HepG2 (cell line): ENCODE measurements around the gene MRFAP1. TPM values are rescaled to one million over a fixed set of nuclear protein-coding genes. Genes with fewer than 3 reads are reported as not detected.

Source experiments
- DNMT3B ChIP-seq: conservative IDR thresholded peaks from 2 replicates; pipeline ENCODE4 v1.6.1; 2016; ENCODE audit warnings: missing biosample characterization, control low read depth
- E2F2 ChIP-seq: sonication (generic); formaldehyde crosslinking; IDR thresholded peaks from 2 replicates; pipeline ENCODE4 v1.4.0; 2020; ENCODE audit warnings: missing genetic modification reagents, borderline replicate concordance
- HMGXB3 ChIP-seq: sonication (generic); formaldehyde crosslinking; IDR thresholded peaks from 2 replicates; pipeline ENCODE4 v1.4.0; 2020; ENCODE audit warnings: missing genetic modification reagents, borderline replicate concordance
- IKZF4 ChIP-seq: sonication (generic); formaldehyde crosslinking; IDR thresholded peaks from 2 replicates; pipeline ENCODE4 v1.5.1; 2020; ENCODE audit warnings: borderline replicate concordance, mild to moderate bottlenecking, low read depth, missing genetic modification reagents; ENCODE audit errors: not compliant biosample characterization
- KAT7 ChIP-seq: IDR thresholded peaks from 2 replicates; pipeline ENCODE4 v1.6.1; 2018; ENCODE audit warnings: borderline replicate concordance, missing compliant biosample characterization
- NBN ChIP-seq: fragments of 450-650 bp; conservative IDR thresholded peaks from 2 replicates; pipeline ENCODE4 v1.6.1; 2017
- NFATC3 ChIP-seq: sonication (generic); formaldehyde crosslinking; IDR thresholded peaks from 2 replicates; pipeline ENCODE4 v1.5.1; 2020; ENCODE audit warnings: mild to moderate bottlenecking, missing genetic modification reagents
- PBX3 ChIP-seq: sonication (generic); formaldehyde crosslinking; IDR thresholded peaks from 2 replicates; pipeline ENCODE4 v1.8.1; 2023; ENCODE audit warnings: missing genetic modification reagents, inconsistent platforms, borderline replicate concordance
- PPARG ChIP-seq: conservative IDR thresholded peaks from 2 replicates; pipeline ENCODE4 v1.6.1; 2016; ENCODE audit warnings: missing biosample characterization, missing genetic modification reagents
- SOX13 ChIP-seq, 3 experiments: fragments of 450-650 bp in 1 of 3; sonication (generic) in 1 of 3; formaldehyde crosslinking in 1 of 3; IDR thresholded peaks in 2 of 3; conservative IDR thresholded peaks in 1 of 3; 2 replicates each; pipeline versions ENCODE4 v1.5.0 to v1.6.1; 2016 to 2020; ENCODE audit warnings: antibody characterized with exemption in 1 of 3, mild to moderate bottlenecking in 1 of 3, missing compliant biosample characterization in 1 of 3, missing genetic modification reagents in 1 of 3, moderate library complexity in 1 of 3
- TFE3 ChIP-seq: IDR thresholded peaks from 2 replicates; pipeline ENCODE4 v1.6.1; 2016
- ZNF430 ChIP-seq: sonication (generic); formaldehyde crosslinking; IDR thresholded peaks from 2 replicates; pipeline ENCODE4 v1.9.0; 2021; ENCODE audit warnings: mild to moderate bottlenecking, missing genetic modification reagents
- ZNF747 ChIP-seq: sonication (generic); formaldehyde crosslinking; IDR thresholded peaks from 2 replicates; pipeline ENCODE4 v1.8.1; 2023; ENCODE audit warnings: missing genetic modification reagents, mild to moderate bottlenecking, borderline replicate concordance
- ZSCAN20 ChIP-seq: sonication (generic); formaldehyde crosslinking; IDR thresholded peaks from 2 replicates; pipeline ENCODE4 v1.4.0; 2020; ENCODE audit warnings: missing genetic modification reagents, mild to moderate bottlenecking, borderline replicate concordance
- polyA plus RNA-seq, 8 experiments: library from polyadenylated mRNA; depleted of rRNA in 3 of 8; stranded (reverse) in 7 of 8; unstranded in 1 of 8; fragments of >200 nt; fragmentation: Illumina TruSeq in 4 of 8; extraction: Trizol in 4 of 8; gene quantifications; 2 replicates each; pipeline versions ENCODE4 v1.2.1 to v1.2.3, GENCODE V29; 2011 to 2016; ENCODE audit warnings: low read depth in 4 of 8, missing spikeins in 1 of 8, mixed read lengths in 1 of 8; ENCODE audit not compliant: insufficient read depth in 1 of 8
- total RNA-seq, 5 experiments: library from RNA; depleted of rRNA; stranded (reverse); fragments of >200 nt; fragmentation: Illumina TruSeq; extraction: Trizol; gene quantifications; 2 replicates each; pipeline ENCODE4 v1.2.3, GENCODE V29; 2016; ENCODE audit warnings: low read depth in 1 of 5

Gene MRFAP1
- total and polyA plus RNA-seq, 2 of the 13 experiments (the other 11 are each of a cell fraction or from before 2014, with no cell fraction given), result 112 to 158 TPM

GRCh38 chr4:6633091-6633906 lies 7.2 kb upstream of the MRFAP1 start (continued):
- TF ChIP-seq NFATC3 (CRISPR knock-in tag) (no peak), PPARG (CRISPR knock-in tag) (no peak), ZNF747 (CRISPR knock-in tag) (peak; percentile 65; the same call in 1 of the 2 replicates), HMGXB3 (no peak), DNMT3B (CRISPR knock-in tag) (no peak), E2F2 (CRISPR knock-in tag) (no peak), SOX13 (IDR thresholded peaks at IDR 0.05) (no peak), SOX13 (CRISPR knock-in tag; conservative IDR thresholded peaks at IDR 0.05 in 1 of 2, IDR thresholded peaks at IDR 0.05 in 1 of 2) (0 out of 4 replicates have a peak, but pooled peaks of 1 of the 2 experiments have one; percentile 43), ZSCAN20 (no peak), NBN (no peak), PBX3 (CRISPR knock-in tag) (no peak), ZNF430 (CRISPR knock-in tag) (no peak), KAT7 (CRISPR knock-in tag) (0 out of 2 replicates have a peak, but pooled peaks have one; percentile 40), TFE3 (no peak), IKZF4 (CRISPR knock-in tag) (no peak)
